Dedifferentiated amniotic fluid mesenchymal stem cell (primary cell): ENCODE data around the gene AGAP9.
"Not testable (repeated sequence)": the region's sequence is repeated elsewhere in the genome, so short reads cannot be mapped to it uniquely, and the experiment has no call there.

Source experiments
- DNase-seq: peaks from one replicate; pipeline ENCODE4 v3.0.0-alpha.2; 2016; ENCODE audit errors: extremely low spot score

AGAP9 gene

DNA sequence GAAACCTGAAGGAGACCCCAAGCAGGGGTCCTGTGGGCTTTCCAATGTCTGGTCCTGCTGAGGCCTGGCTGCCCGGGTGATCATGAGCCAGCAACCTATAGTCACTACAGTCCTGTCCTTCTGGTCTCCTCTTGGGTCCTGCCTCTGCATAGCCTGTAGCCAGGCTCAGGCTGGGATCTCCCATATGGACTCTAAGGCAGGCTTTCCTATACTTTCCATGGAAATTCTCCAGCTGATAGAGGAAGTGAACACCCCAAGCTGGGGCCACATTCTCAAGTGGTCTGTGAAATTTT is 66.0 kb downstream of the AGAP9 start:
- no peak for DNase-seq

DNA sequence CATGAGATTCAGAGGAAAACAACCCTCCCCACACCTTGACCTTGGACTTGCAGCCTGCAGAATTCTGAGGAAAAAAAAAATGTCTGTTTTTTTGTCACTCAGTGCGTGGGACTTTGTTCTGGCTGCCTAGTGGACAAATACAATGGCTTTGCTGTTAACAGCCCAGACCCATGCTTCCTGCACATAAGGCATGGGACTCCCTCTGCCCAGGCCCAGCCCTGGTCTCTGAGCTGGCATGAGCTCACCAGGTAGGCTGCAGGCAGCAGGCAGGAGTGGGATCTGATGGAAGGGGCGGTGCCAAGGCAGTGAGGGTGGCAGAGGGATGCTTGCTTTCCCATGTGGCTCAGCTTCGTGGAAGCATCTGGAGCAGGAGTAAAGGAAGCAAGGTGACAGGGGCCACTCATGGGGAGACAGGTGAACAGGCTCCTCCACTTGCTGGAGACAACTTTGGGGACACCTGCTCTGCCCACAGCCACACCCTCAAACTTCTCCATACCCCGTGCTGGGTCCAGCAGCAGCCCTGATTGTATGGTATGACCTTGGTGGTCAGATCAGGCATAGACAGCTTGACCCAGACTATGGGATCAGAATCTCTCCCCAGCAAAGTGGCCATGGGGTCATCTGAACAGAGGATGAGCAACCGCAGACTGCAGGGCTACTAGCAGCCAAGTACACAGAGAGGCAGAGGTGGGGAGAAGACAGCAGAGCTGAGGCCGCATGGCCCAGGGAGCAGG is 66.5 kb downstream of the AGAP9 start:
- no peak for DNase-seq

DNA sequence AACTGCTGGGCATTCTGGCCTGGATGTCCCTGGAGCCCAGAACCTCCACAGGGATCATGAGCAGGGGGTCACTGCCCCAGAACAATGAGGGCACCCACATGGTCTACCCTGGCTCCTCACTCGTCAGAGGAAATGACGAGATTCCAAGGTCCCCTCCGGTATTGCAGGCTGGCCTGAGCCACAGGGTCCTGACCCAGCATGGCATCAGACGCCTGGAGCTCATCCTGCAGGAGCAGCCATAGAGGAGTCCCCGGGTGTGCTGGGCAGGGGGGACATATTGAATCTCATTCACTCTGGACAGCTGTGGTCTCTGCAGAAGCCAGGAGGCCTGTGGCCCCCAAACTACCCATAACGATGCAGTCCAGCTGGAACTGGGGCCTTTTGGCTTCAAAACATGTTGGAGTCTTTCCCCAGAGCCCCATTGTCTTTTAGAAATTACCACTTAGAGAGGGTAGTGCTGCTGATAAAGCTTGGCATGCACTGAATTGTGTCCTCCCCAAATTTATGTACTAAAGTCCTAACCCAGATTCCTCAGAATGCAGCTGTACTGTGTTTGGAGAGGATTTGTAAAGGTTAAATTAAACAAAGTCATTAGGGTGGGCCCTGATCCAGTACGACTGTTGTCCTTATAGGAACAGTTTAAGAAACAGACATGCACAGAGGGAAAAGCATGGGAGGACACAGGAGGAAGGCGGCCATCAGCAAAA is 67.2 kb downstream of the AGAP9 start:
- no peak for DNase-seq

DNA sequence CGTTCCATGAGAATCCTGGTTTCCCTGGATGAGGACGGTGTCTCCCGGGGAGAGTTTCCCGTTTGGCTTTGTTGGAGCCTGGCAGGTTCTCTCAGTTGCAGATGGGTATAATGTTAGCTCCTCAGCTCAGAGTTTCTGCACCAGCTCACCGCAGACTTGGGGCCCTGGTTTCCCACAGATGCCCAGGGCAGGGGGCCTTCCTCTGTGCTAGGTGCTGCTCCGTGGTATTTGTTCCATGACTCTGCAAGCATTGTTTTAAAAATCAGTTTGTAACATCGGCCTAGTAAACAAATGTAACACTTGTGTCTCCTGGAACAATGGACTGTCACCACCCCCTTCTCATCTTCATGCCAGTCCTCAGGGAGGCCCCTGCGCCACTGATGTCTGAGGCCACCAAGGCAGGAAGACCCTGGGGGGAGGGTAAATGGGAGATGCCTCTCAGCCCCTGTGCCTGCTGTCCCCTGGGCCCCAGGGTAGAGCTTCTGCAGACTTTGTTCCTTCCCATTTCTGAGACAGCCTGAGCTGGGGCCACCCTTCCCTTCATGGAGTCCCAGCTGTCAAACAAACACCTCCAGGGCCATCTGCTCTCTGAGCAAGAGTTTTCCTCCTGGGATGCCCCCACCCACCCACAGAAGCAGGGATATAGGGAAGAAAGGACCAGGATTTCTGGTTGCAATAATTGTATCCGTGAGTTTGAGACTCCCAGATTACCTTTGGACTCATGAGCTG is 67.9 kb downstream of the AGAP9 start:
- not testable (repeated sequence) for DNase-seq

DNA sequence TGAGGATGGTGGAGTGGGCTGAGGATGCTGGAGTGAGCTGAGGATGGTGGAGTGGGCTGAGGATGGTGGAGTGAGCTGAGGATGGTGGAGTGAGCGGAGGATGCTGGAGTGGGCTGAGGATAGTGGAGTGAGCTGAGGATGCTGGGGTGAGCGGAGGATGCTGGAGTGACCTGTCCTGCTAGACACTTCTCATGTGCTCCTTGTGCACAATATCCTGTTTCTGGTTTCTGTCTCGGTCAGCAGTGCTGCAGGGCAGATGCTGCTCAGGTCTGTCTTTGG is 68.7 kb downstream of the AGAP9 start:
- DNase-seq = no peak

DNA sequence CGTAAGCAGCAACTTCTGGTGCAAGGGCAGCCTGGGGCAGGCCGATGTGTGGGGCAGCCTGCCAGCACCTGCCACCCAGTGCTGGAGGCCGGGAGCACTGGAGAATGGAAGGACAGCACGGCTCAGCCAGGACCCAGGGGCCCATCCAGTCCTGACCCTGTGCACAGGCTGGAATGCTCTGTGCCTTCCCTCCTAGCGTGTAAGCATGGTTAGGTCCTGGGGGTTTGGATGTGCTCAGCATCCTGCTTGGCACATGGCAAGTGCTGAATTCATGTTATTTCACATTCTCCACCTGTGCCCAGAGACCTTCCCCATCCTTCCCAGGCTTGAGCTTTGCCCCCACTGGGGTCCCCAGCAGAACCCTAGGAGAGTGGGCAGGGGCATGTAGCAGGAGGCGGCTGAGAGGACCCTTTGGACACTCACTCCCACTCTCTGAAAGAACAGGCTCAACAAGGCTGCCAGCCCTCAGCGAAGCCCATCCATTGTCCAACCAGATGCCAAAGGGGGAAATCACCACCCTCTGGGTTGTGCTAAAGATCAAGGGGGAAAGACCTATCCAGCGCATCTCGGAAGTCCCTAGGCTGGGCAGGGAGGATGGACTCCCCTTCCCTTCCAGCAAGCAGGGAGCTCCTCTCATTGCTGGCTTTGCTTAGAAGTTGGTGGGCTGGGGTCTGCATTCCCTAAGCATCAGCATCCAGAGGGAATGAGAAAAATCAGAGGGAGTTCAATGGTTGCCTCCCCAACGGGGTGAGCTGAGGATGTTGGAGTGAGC is 69.2 kb downstream of the AGAP9 start:
- no peak for DNase-seq

DNA sequence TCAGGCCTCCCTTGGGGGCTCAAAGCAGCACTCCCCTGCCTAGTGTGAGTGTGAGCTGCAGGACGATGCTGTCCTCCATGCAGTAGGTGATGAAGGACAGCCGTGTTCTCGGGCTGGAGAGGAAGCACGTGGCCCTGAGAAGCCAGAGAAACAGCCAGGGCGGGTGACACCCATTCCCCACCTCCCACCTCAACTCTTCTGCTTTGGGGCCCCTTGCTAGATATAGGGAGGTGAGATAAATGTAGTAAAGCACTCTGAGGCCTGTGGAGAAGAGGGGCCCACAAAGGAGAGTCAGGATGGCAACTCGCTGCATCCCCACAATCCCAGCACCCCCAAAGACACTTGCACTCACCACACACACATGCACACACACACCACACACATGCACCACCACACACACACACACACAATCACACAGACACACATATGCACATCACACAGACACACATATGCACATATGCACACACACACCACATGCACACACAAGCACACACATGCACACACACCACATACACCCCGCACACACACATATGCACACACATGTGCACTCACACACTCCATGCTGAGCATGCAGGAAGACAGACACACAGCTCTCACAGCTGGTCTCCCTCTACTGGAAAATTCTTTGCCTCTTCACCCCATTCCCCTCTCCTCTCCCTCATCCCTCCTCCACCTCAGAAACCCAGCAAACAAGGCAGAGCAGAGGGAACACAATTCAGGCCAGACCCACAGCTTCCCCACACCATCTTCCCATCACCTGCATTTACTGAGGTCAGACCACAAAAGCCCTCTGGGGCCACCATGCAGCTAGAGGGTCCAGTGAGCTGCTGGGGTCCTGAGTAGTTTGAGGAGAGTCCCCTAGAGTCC is 70.1 kb downstream of the AGAP9 start:
- DNase-seq = no peak

DNA sequence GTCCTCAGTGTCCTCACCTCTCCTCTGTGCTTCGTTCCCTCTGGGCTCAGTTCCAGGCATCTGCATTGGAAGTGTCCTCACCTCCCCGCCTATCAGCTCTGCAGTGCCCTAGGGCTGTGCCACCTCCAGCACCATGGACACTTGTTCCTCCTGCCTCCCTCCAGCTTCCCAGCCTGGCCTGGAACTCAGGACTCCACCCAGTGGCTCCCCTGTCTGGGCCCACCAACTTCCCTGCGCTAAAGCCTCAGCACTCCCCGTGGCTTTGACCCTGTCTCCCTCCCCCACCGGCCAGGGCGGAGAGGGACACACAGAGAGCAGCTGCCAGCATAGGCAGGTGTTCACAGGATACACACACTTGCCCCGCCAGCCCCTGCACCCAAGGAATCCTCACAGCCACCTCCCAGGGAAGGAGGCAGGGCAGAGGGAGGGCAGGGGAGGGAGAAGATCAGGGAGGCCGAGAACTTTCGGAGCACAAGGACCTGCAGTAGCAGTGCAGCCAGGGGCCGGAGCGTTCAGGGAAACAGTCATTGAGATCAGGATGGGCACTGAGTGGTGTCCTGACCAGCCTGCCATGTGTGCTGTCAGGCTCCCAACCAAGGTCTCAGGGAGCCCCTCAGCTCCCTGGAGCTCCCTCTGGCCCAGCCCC is 70.8 kb downstream of the AGAP9 start:
- DNase-seq = no peak

DNA sequence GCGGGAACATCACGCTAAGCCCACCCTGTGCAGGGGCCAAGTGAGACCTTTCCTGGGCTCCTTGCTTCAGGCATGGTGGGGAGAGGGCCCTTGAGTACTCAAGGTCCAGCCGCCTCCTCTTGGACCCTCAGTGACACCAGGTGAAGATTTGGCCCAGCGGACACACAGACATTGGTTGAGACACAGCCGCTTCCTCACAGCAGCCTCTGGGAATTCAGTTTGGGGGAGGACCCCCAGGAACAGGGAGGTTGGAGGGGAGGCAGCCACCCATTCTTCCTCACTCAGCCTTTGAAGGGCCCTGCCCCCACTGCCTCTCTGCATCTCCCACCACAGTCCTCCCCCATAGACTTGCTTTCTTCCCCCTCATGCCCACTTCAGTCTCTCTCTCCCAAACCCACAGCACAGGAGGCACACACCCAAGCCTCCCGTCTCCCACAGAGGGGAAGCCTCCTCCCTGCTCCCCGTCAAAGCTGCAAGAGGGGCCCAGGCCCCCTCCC is 71.4 kb downstream of the AGAP9 start:
- DNase-seq = no peak
